HCEC 1CT (cell line): Measurements from ENCODE around the gene SAYSD1.

Experiments
- DNase-seq: peaks from one replicate; pipeline ENCODE4 v3.0.0-alpha.2; 2017

SAYSD1 gene

DNA sequence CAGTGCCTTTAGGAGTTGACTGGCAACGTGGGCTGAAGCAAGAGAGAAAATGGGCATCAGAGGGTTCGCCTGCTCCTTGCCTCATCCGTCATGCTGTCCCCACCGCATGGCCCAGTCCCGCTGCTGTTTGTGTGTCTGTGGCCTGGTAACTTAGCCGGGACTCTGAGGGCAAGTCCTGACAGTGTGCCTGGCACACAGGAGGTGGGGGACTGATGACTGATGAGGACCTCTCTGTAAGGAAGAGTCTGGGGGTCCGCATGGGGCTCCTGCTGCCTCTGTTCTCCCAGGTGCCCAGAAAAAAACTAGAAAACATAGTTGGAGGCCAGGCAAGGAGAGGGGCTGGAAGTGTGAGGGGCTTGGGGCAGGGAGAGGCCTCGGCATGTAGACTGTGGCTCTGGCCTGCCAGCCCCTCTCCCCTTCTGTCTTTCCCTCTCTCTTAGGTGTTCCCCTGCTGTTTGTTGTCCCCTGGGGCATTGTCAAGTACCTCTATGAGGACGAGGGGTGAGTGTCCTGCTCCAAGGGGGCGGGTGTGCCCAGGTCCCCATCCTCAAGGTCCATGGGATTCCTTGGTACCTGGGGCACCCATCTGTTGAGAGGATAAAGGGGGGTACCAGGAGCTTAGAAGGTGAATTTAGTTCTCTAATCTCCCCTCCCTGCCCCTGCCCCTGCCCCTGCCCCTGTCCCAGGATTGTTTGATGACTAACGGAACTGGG, 36.9 kb downstream of the SAYSD1 start:
- DNase-seq: no peak

DNA sequence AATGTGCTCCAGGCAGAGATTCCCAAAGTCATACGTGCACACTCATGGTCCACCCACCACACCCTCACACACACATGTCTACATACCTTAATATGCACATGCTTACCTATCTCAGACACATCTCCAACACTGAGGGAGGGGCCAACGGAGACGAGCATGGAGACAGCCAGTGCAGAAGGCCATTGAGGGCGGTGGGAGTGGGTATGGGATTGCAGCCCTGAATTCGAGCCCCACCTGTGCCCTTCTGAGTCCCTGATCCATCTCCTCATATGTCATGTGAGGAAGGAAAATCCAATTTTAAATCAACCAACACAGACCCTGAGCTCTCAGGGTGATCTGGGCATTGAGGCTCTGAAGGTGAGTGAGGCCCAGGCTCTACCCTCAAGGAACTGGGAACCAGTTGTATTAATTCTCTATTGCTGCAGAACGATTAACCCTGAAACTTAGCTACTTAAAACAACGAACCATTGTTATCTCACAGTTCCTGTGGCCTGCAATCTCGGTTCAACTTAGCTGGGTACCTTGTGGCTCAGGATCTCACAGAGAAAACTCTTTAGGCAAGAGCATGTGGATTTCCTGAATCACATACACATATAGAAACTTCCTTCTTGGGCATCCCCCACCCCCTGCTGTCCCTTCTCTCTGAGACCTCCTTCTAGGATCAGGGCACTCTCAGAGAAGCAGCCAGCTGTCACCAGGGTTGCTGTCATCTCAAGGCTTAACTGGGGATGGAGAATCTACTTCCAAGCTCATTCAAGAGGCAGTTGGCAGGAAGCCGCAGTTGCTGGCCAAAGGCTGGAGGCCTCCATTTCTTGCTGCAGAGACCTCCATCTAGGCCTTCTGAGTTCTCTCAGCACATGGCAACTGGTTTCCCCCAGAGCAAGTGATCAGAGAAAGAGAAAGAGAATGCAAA, 38.1 kb downstream of the SAYSD1 start:
- no peak for DNase-seq

DNA sequence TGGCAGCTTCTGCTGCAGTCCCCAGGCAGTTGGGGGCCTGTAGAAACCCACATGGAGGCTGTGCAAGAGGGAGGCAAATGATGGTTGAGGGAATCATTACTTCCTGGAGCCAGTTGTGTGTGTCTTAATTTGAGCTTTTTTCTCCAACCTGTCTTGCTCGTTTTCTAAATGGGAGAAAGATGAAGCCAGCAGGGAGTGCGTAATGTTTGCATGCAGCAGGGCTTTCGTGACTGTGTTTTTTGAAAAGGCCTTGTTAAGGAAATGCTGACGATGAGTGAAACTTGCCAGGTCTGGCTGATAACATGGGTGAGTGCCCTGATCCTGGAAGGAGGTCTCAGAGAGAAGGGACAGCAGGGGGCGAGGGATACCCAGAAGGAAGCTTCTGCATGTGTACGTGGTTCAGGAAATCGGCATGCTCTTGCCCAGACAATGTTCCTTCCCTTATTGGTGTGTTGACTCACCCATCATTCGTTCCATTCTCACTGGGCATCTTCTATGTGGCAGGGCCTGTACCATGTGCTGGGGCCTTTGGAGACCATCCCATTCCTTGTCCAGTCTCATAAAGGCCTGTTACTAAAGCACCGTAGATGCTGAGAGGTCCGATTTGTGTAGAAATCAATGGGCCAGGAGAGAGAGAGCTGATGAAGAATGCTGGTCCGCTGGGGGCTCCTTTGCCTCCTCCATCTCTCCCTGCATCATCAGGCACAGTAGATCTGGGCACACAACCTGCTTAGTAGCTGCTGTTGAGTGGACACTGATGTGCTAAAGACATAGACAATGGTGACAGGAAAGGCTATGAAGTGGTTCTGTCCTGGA, 39.0 kb downstream of the SAYSD1 start:
- DNase-seq: no peak

DNA sequence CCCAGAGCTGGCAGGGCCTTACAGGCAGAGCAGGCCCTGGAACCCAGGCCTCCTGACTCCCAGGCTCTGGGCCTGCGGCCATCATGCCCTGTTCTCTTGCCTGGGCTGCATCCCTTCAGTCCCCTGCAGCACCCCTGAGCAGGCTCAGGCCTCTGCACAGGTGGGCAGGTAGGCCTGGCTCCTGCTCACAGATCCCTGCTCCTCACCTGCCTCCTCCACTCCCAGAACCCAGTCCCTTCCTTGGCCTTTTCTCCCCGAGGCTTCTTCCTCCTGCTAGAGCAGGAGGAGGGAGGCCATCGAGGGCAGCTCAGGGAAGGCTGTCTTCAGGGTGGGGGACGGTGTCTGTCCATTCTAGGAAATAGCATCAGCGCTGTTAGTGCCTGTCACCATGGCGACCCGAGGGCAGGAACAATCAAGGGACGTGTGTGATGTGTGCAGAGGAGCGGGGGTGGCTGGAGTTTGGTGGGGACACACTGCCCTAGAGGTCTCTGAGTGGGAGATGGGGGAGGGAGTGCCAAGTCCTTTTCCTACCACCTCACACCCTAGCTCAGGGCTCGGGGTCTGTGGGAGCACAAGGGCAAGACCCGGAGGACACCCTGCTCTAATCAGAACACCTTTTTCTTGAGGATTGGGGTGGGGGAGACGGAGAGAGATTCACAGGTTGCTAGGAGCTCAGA, 39.8 kb downstream of the SAYSD1 start:
- no peak for DNase-seq

DNA sequence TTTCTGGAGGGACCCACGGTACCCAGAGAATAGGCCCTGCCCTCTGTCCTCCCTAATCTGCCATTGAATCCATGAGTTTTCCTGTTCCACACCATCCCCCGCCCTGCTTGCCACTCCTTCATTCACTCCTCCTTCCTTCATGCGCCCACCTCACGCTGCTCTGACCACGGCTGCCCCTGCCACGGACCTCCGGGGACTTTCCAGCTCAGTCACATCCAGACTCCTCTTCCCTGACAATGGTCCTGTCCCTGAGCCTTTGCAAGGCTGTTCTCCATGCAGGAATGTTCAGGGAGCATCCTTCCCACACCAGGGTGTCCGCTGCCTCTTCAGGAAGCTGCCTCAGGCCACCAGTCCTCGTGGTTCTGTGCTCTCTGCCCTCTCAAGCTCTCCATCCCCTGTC, 40.5 kb downstream of the SAYSD1 start:
- no peak for DNase-seq

DNA sequence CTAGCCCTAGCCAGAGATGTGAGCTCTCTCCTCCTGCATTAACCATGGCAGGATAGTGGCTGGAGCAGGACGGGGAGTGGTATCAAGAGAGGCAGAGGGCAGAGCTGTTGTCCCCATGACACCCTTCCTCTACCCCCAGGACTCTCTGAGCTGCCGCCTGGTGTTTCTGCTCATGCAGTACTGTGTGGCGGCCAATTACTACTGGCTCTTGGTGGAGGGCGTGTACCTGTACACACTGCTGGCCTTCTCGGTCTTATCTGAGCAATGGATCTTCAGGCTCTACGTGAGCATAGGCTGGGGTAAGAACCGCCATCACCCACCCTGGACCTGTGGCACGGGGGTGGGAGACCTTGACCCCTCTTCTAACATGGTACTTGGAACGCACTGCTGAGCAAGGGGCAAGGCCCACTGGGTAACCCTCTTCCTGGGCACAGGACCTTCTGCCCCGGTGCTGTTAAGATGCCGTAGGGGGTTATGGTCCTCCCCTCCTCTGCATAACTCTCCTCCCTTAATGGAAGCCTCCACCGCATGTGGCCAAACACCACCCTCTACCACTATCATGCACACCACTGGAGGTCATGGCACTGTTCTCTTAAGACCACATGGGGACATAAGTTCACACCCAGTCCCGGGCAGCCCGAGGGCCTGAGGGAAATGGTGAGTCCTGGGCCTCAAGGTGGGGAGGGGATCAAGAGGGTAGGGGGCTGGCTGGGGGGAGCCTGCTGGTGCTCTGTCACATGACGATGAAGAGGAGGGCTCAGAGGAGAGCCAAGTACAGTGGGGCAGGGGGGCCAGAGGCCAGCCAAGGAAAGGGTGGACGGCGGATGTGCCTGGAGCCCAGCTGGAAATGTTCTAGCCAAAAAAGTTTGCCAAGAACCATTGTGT, 41.3 kb downstream of the SAYSD1 start:
- DNase-seq: no peak

DNA sequence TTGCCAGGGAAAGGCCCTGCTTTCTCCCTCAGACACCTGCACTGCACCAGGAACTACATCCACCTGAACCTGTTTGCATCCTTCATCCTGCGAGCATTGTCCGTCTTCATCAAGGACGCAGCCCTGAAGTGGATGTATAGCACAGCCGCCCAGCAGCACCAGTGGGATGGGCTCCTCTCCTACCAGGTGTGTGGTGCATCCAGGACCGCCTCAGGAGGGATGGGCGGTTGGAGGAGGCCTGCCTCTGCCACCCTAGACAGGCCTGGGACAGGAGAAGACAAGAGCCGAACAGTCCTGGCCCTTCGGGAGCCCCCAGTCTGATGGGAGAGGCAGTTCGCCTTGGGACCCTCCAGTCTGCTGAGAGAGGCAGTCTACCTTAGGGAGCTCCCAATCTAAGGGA, 42.2 kb downstream of the SAYSD1 start:
- DNase-seq: no peak

DNA sequence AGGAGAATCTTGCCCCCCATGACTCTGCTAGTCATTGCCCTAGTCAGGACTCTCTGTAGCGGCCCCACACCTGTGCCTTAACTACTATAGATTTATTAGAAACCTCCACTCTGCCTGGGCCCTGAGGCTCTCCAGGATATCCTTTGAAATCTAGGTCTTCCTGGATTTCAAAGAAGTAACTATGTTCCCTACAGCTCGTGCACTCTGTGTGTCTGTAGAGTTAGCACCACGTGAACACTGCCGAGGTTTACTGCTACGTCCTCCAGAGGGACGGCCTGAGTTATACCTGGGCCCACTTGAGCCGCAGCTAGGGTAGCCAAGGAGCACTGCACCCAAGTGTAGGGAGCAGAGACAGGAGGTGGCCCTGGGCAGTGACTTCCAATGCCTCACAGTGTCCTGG, 46.6 kb downstream of the SAYSD1 start:
- DNase-seq: no peak

DNA sequence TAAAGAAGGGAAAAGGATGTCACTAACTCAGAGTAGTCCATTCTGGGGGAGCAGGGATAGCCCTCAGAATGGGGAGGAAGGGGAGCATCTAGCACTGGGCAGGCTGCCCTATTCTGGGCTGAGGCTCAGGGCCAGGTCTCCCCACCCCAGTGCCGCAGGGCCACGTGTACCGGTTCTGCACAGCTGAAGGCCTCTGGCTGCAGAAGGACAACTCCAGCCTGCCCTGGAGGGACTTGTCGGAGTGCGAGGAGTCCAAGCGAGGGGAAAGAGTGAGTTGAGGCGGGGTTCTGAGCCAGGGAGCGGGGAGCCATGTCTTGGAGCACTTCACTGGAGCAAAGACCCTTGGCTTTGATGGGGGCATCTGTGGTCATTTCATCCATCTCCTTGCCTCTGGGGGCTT, 49.4 kb downstream of the SAYSD1 start:
- DNase-seq: no peak

DNA sequence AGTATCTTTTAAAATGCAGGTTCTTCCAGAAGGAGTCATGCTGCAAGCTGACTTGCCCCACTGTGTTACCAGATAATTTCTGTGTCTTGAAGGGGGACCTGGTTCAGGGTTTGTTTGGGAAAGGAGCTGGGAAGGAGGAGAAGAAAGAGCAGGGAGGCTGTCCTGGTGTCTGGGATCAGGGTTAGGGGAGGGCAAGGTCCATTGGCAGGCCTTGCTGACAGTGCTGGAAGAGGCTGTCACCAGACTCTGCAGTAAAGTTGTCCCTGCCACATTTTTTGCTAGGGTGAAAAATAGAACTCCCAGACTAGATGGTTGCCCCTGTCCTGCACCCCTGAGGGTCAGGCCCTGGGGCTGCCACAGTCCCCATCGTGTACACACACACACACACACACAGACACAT, 51.5 kb downstream of the SAYSD1 start:
- no peak for DNase-seq

DNA sequence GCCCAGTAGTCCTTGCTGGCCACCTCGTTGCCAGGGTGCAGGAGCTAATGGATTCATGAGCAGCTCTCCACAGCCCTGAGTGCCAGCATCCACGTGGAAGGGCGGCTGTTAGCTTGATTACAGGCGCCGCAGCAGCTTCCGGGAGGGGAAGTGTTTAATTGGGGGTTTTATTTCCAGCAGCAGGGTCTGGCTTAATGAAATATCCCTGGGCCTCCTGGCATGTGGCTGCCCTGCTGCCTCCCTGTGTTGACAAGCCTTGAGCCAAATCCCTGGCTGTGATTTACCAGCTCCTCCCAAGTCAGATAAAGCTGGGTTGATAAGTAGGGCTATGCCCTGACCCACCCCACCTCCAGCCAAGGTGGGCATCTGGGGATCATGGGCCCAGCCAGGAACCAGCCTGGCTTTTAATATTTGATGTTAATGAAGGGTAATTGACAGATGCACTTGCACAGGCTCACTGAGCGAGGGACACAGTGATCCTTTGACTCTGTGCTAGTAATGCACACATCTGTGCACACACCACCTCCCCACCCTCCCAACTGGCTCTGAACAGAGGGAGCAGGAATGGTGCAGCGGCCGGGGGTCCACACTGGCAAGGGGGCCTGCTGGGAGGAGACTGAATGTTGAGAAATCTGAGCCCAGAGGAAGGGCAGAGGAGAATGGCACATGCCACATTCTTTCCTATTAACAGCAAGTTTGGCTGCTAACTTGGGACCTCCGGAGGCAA, 52.8 kb downstream of the SAYSD1 start:
- DNase-seq: no peak

DNA sequence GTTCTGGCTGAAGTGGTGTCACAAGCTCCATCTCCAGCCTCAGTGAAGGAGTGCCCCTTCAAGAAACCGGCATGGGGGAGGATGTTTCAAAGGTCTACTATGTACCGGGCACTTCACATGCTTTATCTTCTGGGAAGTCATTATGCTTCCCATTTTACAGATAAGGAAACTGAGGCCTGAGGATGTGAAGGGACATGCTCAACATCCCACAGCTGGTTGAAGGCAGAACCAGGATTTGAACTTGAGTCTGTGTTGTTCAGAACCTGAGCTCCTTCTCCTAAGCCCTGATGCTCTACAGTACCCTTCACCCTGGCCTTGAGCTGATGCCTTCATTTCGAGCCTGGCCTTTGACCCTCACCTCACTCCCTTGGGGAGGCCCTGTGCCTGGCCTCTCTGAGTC, 53.4 kb downstream of the SAYSD1 start:
- no peak for DNase-seq

DNA sequence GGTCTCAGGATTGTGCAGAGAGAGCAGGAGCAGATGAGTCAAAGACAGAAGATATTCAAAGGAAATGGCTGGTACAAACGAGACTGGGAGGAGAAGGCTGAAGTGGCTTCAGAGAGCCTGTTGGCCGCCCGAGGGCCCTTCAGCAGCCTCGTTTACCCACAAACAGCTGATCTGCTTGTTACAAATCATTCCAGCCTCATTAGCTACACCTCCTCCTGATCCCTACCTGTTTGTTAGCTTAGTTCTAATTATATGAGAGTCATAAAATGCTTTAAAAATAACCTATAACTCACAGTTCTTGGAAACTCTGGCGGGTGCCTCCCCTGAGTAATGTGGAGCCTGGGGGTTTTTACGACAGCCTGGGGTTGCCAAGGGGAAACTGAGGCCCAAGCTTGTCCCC, 53.8 kb downstream of the SAYSD1 start:
- DNase-seq: no peak

DNA sequence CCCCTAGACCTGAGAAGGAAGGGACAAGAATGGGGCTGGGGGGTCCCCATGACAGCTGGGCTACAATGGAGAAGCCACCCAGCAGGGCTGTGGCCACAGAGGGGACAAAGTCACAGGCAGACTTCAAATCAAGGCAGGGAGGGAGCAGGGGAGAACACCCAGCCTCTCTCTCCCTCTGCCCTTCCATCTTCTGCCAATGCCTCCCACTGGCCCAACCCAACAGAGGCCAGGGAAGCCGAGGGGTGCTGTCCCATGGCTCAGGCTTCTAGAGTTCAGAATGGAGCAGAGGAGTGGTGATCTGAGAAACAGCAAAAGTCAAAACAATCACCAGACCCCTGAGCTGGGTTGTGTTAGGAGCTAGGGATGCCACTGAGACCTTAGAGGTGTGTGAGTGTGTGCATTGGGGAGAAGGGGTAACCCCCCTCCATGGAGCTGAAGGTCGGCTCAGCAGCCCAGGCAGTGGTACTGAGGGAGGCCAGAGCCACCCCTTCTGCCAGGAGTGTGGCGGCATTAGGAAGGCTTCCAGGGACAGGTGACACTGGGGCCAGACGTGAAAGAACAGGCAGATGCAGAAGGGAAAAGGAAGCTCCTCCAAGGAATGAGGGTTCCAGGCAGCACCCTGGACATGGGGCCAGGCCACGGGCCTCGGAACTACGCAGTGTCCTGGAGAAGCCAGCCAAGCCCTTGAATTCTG, 54.4 kb downstream of the SAYSD1 start:
- DNase-seq: no peak

DNA sequence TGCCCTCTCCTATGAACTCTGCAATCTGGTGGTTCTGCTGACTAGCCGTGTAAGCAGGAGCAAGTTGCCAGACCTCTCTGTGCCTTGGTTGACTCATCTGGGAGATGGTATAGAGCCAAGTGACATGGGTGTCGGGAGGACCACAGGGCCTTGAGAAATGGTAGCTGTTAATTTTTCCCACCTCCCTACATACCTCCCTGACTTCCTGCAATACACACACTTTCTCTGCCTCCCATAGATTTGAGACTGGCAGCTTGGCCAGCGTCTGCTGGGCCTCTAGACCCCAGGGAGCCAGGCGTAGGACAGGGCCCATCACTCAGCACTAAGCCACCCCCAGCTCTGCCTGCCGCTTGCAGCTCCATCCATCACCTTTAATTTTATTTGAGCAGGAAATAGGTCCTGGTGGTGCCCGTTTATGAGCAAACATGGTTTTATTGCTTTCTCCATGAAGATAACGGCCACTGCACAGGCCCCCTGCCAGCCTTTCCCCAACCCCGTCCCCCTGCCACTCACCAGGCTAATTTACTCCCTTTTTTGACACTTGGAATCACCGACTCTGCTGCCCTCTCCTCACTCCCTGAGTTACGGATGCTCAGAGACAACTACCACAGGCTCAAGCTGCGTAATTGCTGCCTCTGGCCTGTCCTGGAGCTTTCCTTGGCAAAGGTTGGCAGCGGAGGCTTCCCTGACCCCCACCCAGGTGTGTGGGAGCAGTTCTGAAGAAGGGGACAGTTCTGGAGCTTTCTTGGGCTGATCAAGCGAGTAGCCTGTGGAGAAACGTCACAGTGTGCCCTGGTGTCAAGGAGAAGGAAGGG, 55.3 kb downstream of the SAYSD1 start:
- DNase-seq: no peak

DNA sequence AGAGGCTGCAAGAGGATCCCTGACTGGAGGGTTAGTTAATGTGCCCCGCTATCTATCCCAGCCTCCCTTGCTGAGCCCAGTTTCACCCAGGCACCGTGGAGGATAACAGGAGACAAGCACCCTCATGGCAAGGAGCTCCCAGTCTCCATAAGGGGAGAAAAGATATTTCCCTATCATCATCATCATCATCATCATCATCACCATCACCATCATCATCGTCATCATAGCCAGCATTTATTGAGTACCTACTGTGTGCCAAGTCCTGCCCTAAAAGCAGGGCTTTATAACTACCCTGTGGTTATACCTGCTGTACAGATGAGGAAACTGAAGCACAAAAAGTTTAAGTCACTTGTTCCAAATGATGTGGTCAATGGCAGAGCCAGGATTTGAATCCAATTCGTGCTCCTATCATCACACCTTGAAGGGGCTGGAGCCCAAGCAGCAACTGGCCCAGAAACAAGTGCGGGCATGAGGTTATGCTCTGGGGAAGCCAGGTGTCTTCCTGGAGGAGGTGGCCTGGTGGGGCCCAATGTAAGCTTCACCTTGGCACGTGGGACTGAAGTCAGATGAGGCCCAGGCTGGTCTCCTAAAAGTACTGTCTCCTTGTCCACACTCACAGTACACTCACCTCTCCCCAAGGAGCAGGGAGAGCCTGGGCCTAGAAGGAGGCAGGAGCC, 56.4 kb downstream of the SAYSD1 start:
- no peak for DNase-seq

DNA sequence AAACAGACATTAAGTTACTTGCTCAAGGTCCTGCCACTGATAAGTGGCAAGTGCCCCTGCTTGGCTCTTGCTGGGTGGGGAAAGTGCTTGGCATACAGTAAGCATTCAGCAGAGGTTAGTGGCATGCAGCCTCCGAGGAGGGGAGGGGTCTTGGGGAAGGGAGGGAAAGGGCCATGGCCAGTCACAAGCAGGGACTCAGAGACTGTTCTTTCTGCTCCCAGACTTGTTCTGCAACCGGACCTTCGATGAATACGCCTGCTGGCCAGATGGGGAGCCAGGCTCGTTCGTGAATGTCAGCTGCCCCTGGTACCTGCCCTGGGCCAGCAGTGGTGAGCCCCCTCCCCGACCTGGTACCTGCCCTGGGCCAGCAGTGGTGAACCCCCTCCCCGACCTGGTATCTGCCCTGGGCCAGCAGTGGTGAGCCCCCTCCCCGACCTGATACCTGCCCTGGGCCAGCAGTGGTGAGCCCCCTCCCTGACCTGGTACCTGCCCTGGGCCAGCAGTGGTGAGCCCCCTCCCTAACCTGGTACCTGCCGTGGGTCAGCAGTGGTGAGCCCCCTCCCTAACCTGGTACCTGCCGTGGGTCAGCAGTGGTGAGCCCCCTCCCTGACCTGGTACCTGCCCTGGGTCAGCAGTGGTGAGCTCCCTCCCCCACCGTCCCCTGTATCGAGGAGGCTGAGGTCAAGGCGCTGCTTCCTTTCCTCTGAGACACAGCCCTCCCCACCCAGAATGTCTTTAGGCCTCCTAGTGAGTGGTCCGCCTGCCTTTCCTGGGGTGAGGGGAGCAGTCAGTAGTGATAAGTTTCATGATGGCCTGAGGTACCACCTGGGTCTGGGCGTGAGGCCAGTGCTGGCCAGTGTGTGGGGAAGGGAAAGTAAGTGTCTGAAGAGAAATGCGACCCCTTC, 57.5 kb downstream of the SAYSD1 start:
- DNase-seq: no peak

DNA sequence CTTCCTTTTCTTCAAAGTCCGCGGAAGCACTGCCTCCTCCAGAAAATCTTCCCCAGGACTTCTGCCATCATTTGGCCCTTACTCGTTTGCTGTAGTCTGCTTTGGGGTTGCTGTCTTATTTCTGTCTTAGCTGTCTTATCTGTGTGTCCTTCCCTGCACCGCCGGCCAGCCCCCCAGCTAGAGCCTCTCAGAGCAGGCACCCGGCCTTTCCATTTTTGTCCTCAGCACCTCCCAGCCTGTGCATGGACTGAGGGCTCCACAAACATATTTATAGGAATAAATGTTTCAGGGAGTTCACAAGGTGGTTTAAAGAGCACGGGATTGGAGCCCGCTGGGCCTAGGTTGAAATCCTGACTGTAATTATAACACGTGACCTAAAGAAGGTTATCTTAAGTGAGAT, 58.3 kb downstream of the SAYSD1 start:
- DNase-seq: no peak
